GM10266 (cell line): Measurements from ENCODE around the gene KCNC4.

Experiments
- DNase-seq: peaks from one replicate; pipeline ENCODE4 v3.0.0; 2012; ENCODE audit errors: extremely low spot score
- CTCF ChIP-seq: IDR thresholded peaks from 2 replicates; pipeline ENCODE4 v1.5.1; 2012; ENCODE audit warnings: mild to moderate bottlenecking, low read depth; ENCODE audit not compliant: control insufficient read depth, insufficient read depth; ENCODE audit errors: missing control alignments

KCNC4 gene

DNA sequence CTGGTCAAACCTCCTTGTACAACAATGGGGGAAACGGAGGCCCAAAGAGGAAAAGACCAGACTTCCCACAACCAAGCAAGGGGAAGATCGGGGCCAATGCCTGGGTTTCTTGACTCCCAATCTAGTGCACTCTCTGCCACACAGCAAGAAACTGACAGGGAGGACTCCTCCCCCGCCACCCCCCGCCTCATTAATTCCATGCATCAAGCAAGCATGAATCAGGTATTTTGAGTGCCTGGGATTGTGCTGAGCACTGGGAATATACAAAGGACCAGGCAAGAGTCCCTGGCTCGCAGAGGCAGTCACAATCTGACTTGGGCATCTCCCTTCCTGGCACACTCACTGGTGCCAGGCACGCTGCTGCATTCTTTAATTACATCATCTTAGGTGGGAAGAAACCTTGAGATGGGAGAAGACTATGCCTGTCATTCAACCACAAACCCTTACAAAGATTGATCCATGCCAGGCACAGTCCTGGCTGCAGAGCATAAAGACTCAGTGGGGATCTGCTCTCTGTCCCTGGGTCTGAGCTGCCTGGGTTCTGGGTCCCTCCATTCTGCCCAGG lies 4.4 kb upstream of the KCNC4 start:
- no peak for DNase-seq
- no peak for TF ChIP-seq CTCF

GRCh38 chr1:110206261-110206920 lies 3.7 kb upstream of the KCNC4 start:
- DNase-seq = no peak
- TF ChIP-seq CTCF = no peak

DNA sequence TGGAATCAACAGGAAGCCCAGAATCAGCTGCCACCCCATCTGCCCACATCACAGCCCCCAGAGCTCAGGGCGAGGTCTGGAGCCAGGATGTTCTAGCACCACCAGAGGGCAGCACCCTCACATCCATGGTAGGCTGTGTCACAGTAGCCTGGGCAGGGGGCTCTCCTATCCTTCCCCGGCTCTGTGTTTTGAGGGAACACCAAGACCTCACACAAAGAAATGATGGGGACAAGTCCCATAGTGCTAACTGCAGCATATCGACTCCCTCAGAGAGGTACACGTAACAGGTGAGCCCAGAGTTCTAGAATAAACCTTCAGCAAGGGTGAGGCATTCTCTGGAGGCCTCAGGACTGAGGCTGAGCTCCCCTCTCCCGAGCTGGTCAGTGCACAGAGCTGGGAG lies 2.3 kb upstream of the KCNC4 start:
- TF ChIP-seq CTCF = peak; percentile 88
- DNase-seq = peak; percentile 79

GRCh38 chr1:110208916-110209645 lies 1.0 kb upstream of the KCNC4 start:
- no peak for DNase-seq
- TF ChIP-seq CTCF = no peak

GRCh38 chr1:110210604-110211495 lies 736 bp downstream of the KCNC4 start:
- DNase-seq = peak; percentile 63

More at GRCh38 chr1:110210604-110211495, 736 bp downstream of the KCNC4 start:
- no peak for TF ChIP-seq CTCF
